Activated naive CD8-positive, alpha-beta T cell treated with anti-CD3 and anti-CD28 coated beads for 36 hours (primary cell): ENCODE data around the gene SPG7. TPM values are rescaled to one million over a fixed set of nuclear protein-coding genes. Genes with fewer than 3 reads are reported as not detected.

Experiments used
- DNase-seq: peaks from one replicate; pipeline ENCODE4 v3.0.0; 2021
- H3K27ac Mint-ChIP-seq: one replicate; pipeline ENCODE4 v1.8.0; 2022; ENCODE audit warnings: mild to moderate bottlenecking, moderate library complexity, mixed read lengths
- H3K27me3 Mint-ChIP-seq: one replicate; pipeline ENCODE4 v1.8.0; 2022; ENCODE audit warnings: mild to moderate bottlenecking, mixed read lengths
- H3K36me3 Mint-ChIP-seq: one replicate; pipeline ENCODE4 v1.8.0; 2021; ENCODE audit warnings: mild to moderate bottlenecking, mixed read lengths
- H3K4me1 Mint-ChIP-seq: one replicate; pipeline ENCODE4 v1.8.0; 2021; ENCODE audit warnings: mixed read lengths
- H3K4me3 Mint-ChIP-seq: one replicate; pipeline ENCODE4 v1.8.0; 2022; ENCODE audit warnings: mild to moderate bottlenecking, moderate library complexity, mixed read lengths
- H3K9me3 Mint-ChIP-seq: one replicate; pipeline ENCODE4 v1.8.0; 2022; ENCODE audit warnings: mixed read lengths
- total RNA-seq, 2 experiments: library from RNA; stranded (reverse); gene quantifications; one replicate each; pipeline ENCODE4 v1.2.3, GENCODE V29; 2021

The SPG7 gene
- total RNA-seq, 2 experiments from 2014 or later = 63.1 to 76.7 TPM

DNA sequence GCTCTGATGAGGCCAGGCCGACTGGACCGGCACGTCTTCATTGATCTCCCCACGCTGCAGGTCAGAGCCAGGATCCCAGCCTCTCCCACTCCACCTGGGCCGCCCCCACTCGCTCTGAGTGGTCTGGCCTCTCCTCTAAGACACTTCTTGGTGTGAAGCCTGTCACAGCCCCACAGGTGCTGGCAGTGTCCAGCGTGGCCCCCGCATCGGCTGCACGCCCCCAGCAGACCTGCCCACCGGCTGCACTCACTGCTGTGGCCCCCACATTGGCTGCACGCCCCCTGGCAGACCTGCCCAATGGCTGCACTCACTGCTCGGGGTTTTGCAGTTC, 36.5 kb downstream of the SPG7 start:
- no peaks in the 10 kb centered on the region for H3K9me3 Mint-ChIP-seq
- H3K27me3 Mint-ChIP-seq = no peaks in the 10 kb centered on the region
- no peak overlapping the region for H3K4me3 Mint-ChIP-seq
- peaks cover 16% of the 10 kb centered on the region for H3K36me3 Mint-ChIP-seq
- peaks cover 16% of the 10 kb centered on the region for H3K4me1 Mint-ChIP-seq
- no peak for DNase-seq
- no peak overlapping the region for H3K27ac Mint-ChIP-seq

DNA sequence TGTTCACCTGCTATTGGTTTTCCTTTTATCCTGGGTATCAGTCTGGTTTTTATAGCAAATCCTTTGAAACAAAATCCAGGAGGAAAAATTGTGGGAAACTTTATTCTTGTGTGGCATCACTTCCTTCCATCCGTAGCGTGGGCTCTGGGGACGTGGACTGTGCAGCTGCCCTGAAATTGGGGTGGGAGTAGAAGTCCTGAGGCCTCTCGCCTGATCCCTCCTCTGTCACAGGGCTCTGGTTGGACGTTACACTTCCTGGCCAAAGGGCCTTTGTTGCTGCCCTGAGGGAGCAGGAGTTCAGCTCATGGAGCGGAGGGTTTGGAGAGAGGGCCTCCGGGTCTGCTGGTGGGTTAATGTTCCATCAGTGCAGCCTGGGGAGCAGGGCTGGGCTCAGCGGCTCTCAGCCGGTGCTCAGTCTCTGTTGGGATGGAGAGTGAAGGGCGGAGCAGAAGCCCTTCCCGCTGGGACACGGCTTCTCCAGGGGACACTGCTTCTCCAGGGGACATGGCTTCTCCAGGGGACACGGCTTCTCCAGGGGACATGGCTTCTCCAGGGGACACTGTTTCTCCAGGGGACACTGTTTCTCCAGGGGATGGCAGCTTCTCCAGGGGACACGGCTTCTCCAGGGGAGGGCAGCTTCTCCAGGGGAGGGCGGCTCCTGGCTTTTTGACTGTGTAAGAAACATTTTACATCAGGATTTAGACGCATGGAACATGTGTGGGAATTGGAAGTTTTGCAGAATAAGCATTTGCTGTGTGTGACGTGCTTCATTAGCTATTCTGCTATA, 37.0 kb downstream of the SPG7 start:
- no peak for DNase-seq
- Mint-ChIP-seq H3K27me3 (no peaks in the 10 kb centered on the region), H3K36me3 (peaks cover 16% of the 10 kb centered on the region), H3K27ac (no peak overlapping the region), H3K4me1 (peaks cover 20% of the 10 kb centered on the region), H3K4me3 (no peak overlapping the region), H3K9me3 (no peaks in the 10 kb centered on the region)

DNA sequence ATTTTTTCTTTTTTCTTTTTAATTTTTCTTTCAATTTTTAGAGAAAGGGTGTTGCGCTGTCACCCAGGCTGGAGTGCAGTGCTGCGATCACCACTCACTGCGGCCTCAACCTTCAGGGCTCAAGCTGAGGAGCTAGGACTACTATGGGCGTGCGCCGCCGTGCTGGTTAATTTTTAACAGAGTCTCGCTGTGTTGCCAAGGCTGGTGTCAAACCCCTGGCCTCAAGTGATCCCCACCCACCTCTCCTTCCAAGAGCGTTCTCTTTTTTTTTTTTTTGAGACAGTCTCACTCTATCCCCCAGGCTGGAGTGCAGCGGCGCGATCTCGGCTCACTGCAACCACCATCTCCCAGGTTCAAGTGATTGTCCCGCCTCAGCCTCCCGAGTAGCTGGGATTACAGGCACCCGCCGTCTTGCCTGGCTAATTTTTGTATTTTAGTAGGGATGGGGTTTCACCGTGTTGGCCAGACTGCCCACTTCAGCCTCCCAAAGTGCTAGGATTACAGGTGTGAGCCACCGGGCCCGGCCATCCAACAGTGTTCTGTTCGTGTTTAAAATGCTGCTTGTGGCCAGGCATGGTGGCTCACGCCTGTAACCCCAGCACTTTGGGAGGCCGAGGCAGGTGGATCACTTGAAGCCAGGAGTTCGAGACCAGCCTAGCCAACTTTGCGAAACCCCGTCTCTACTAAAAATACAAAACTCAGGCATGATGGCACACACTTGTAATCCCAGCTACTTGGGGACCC, 37.8 kb downstream of the SPG7 start:
- Mint-ChIP-seq H3K27me3 (no peaks in the 10 kb centered on the region), H3K4me1 (peaks cover 24% of the 10 kb centered on the region), H3K36me3 (peaks cover 16% of the 10 kb centered on the region), H3K9me3 (no peaks in the 10 kb centered on the region), H3K27ac (no peak overlapping the region), H3K4me3 (no peak overlapping the region)
- no peak for DNase-seq

DNA sequence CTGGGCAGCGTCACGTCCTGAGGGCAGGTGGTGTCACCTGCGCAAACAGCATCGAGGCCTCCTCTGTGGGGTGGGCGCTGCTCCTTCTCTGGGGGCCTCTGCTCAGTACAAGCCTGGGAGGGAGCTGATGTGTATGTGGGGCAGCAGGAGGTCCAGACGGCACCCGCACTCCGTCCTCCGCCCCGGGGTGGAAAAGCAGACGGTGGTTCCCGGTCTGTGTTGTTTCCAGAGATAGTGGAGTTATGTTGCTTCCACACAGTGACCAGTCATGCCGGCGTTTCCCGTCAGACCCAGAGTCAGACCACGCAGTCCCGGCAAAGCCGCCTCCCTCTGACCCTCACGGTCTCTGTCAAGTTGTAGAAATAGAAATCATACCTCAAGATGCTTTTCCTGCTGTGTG, 38.6 kb downstream of the SPG7 start:
- no peak overlapping the region for H3K4me3 Mint-ChIP-seq
- no peaks in the 10 kb centered on the region for H3K27me3 Mint-ChIP-seq
- no peaks in the 10 kb centered on the region for H3K9me3 Mint-ChIP-seq
- H3K36me3 Mint-ChIP-seq = peaks cover 19% of the 10 kb centered on the region
- DNase-seq = no peak
- H3K27ac Mint-ChIP-seq = no peak overlapping the region
- peaks cover 24% of the 10 kb centered on the region for H3K4me1 Mint-ChIP-seq

DNA sequence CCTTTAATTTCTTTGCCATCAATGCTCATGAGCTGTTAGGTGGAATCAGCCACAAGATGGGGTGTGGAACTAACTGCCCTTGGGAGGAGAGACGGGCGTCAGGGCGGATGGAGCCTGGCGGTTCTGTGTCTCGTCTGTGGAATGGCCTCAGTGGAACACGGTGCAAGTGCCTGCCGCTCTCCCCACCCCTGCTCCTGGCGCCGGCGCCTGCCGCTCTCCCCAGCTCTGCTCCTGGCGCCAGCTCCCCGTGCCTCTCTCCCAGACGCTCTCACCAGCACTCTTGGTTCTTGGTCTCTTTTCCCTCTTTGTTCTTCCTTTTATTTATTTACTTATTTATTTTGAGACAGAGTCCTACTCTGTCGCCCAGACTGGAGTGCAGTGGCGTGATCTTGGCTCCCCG, 39.1 kb downstream of the SPG7 start:
- Mint-ChIP-seq H3K27ac (no peak overlapping the region), H3K4me3 (no peak overlapping the region), H3K9me3 (no peaks in the 10 kb centered on the region), H3K4me1 (peaks cover 24% of the 10 kb centered on the region), H3K36me3 (peaks cover 19% of the 10 kb centered on the region), H3K27me3 (no peaks in the 10 kb centered on the region)
- DNase-seq = no peak

DNA sequence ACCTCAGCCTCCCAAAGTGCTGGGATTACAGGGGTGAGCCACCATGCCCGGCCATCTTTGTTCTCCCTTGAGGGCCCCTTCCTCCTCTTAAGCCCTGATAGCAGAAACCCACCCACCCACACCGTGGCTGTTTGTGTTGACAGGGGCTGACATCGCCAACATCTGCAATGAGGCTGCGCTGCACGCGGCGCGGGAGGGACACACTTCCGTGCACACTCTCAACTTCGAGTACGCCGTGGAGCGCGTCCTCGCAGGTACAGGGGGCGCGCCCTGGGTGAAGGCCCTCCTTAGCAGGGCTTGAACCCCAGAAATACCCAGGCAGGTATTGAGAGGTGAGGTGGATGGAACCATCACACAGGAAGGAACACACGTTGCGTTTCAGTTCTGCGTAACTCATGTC, 39.7 kb downstream of the SPG7 start:
- peak overlapping the region; percentile 82 for H3K27ac Mint-ChIP-seq
- no peaks in the 10 kb centered on the region for H3K9me3 Mint-ChIP-seq
- H3K27me3 Mint-ChIP-seq = no peaks in the 10 kb centered on the region
- no peak for DNase-seq
- H3K36me3 Mint-ChIP-seq = peaks cover 21% of the 10 kb centered on the region
- no peak overlapping the region for H3K4me3 Mint-ChIP-seq
- peaks cover 24% of the 10 kb centered on the region for H3K4me1 Mint-ChIP-seq

DNA sequence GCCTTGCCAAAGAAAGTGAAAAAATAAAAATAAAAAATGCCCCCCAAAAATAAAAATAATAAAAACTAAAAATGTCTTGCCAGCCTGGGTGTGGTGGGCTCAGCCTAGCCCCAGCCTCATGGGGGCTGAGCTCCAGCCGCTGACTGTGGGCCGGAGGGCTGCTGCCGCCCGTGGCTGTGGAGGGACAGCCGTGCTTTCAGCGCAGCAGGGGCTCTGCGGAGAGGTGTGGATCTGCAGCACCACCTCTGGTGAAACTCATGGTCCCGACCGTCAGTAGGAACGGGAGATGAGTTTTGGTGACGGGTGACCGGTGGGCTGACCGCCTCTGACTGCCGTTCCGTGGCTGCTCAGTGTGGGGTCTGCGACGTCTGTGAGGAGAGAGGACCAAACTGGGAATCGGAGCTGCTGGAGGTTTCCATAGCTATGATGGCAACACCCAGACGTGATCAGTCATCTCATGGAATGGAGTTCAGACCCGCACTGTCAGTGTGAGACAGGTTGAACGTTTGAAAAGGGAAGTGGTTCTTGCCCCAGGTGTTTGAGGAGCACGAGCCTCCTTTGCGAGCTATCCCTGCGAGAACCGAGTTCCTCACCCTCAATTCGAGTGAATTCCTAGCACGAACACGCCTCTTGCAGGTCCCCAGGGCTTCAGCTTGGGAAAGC, 40.3 kb downstream of the SPG7 start:
- peaks cover 24% of the 10 kb centered on the region for H3K4me1 Mint-ChIP-seq
- H3K27me3 Mint-ChIP-seq = no peaks in the 10 kb centered on the region
- DNase-seq = no peak
- H3K36me3 Mint-ChIP-seq = peaks cover 19% of the 10 kb centered on the region
- H3K4me3 Mint-ChIP-seq = peak overlapping the region; percentile 46
- H3K27ac Mint-ChIP-seq = peak overlapping the region; percentile 82
- no peaks in the 10 kb centered on the region for H3K9me3 Mint-ChIP-seq

DNA sequence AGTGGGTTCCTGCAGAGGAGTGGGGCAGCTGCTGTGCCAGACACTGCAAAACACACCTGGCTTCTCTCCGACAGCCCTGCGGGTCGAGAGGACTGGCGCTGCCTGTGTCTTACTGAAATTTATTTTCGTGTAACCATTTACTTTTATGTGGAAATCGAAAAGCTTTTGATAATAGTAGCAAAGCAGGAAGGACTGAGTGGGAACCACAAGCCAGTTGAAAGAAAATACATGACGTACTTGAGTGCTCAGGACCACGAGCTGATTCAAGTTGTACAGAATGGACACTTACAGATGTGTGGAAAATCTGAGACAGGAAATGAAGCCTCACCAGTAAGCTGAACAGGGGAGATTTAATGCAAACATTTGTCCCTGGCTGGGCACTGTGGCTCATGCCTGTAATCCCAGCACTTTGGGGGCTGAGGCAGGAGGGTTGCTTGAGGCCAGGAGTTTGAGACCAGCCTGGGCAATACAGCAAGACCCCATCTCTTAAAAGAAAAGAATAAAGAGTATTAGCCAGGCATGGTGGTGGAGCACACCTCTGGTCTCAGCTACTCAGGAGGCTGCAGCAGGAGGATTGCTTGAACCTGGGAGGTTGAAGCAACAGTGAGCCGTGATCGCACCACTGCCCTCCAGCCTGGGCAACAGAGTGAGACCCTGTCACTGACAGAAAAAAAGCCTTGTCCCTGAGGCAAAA, 41.0 kb downstream of the SPG7 start:
- H3K9me3 Mint-ChIP-seq = no peaks in the 10 kb centered on the region
- H3K27ac Mint-ChIP-seq = peak overlapping the region; percentile 82
- H3K4me1 Mint-ChIP-seq = peaks cover 24% of the 10 kb centered on the region
- peaks cover 19% of the 10 kb centered on the region for H3K36me3 Mint-ChIP-seq
- DNase-seq = peak; percentile 29
- H3K4me3 Mint-ChIP-seq = peak overlapping the region; percentile 46
- H3K27me3 Mint-ChIP-seq = no peaks in the 10 kb centered on the region

DNA sequence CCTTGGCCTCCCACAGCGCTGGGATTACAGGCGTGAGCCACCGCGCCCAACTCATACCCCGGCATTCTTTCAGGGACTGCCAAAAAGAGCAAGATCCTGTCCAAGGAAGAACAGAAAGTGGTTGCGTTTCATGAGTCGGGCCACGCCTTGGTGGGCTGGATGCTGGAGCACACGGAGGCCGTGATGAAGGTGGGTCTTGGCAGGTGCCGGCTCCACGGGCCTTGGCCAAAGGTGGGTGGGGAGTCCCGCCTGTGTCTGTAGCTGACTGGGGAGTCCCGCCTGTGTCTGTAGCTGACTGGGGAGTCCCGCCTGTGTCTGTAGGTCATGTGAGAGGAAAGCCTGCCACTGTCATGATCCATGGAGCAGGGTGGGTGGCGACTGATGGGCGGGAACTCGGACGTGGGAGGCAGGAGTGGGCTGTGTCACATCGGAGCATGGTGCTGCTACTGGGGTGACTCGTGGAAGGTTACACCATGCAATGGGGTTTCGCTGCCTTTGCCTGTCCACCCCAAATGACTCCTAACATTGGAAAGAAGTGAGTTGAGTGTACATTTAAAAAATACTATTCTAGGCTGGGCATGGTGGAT, 42.3 kb downstream of the SPG7 start:
- peaks cover 19% of the 10 kb centered on the region for H3K36me3 Mint-ChIP-seq
- peaks cover 24% of the 10 kb centered on the region for H3K4me1 Mint-ChIP-seq
- H3K9me3 Mint-ChIP-seq = no peaks in the 10 kb centered on the region
- no peak overlapping the region for H3K4me3 Mint-ChIP-seq
- no peaks in the 10 kb centered on the region for H3K27me3 Mint-ChIP-seq
- DNase-seq = no peak
- H3K27ac Mint-ChIP-seq = no peak overlapping the region

DNA sequence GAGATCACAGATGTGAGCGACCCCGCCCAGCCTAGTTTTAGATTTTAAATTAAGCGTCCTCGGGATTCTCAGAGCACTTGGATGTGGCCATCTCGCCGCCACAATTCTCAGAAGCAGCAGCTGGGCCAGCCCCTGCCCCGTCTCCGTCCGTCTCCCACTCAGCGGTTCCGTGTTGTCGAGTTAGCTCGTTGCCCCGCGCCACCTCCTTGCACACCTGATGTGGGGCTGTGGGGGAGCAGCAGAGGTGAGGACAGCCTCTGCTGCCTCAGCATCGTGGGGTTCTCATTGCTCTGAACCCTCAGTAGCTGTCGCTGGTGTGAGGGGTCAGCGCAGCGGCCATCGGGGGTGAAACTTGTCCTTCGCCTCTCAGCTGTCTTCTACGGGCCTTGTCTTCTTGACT, 44.1 kb downstream of the SPG7 start:
- no peak for DNase-seq
- H3K9me3 Mint-ChIP-seq = no peaks in the 10 kb centered on the region
- no peak overlapping the region for H3K27ac Mint-ChIP-seq
- peaks cover 26% of the 10 kb centered on the region for H3K4me1 Mint-ChIP-seq
- H3K36me3 Mint-ChIP-seq = peaks cover 20% of the 10 kb centered on the region
- H3K4me3 Mint-ChIP-seq = no peak overlapping the region
- no peaks in the 10 kb centered on the region for H3K27me3 Mint-ChIP-seq

DNA sequence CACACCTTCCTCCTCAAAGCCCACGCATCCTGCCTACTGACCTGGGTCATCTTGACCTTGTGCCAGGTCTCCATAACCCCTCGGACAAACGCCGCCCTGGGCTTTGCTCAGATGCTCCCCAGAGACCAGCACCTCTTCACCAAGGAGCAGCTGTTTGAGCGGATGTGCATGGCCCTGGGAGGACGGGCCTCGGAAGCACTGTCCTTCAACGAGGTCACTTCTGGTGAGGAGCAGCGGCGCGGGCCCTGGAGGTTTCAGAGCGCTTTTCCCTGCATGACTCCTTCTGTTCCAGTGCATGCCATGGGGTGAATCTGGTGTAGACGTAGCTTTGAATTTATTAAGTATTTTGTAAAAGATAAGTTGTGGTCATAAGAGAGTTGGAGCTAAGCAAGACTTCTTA, 44.7 kb downstream of the SPG7 start:
- Mint-ChIP-seq H3K9me3 (no peaks in the 10 kb centered on the region), H3K27me3 (no peaks in the 10 kb centered on the region), H3K4me3 (no peak overlapping the region), H3K36me3 (peaks cover 22% of the 10 kb centered on the region), H3K27ac (no peak overlapping the region), H3K4me1 (peaks cover 30% of the 10 kb centered on the region)
- DNase-seq = no peak

DNA sequence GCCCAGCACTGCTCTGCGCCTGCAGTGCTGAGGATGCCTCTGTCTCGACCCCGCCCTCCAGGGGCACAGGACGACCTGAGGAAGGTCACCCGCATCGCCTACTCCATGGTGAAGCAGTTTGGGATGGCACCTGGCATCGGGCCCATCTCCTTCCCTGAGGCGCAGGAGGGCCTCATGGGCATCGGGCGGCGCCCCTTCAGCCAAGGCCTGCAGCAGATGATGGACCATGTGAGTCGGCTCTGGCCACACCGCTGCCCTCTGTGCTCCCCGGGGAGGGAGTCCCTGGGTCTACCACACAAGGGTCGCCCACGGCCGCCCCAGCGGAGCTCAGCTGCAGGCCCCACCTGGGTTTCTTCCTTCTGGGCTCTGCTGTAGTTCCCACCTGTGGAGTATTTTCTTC, 45.5 kb downstream of the SPG7 start:
- Mint-ChIP-seq H3K27me3 (no peaks in the 10 kb centered on the region), H3K9me3 (no peaks in the 10 kb centered on the region), H3K4me1 (peaks cover 22% of the 10 kb centered on the region), H3K36me3 (peaks cover 17% of the 10 kb centered on the region), H3K4me3 (no peak overlapping the region), H3K27ac (no peak overlapping the region)
- no peak for DNase-seq

DNA sequence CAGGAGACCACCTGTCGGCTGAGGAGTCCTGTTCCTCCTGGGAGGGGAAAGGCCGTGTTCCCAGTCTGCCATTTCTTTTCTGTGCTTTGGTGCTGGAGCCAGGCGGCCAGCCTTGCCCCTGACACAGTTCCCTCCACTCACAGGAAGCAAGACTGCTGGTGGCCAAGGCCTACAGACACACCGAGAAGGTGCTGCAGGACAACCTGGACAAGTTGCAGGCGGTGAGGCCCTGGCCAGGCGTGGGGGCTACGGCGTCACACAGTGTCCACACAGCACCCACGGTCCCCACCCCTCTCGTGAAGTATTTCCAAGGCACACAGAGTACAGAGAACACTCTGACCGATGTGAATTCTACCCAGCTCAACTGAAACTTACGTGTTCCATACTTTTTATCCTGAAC, 46.1 kb downstream of the SPG7 start:
- H3K9me3 Mint-ChIP-seq = no peaks in the 10 kb centered on the region
- no peak overlapping the region for H3K4me3 Mint-ChIP-seq
- H3K27me3 Mint-ChIP-seq = no peaks in the 10 kb centered on the region
- H3K36me3 Mint-ChIP-seq = peaks cover 13% of the 10 kb centered on the region
- no peak overlapping the region for H3K27ac Mint-ChIP-seq
- no peak for DNase-seq
- H3K4me1 Mint-ChIP-seq = peaks cover 17% of the 10 kb centered on the region

DNA sequence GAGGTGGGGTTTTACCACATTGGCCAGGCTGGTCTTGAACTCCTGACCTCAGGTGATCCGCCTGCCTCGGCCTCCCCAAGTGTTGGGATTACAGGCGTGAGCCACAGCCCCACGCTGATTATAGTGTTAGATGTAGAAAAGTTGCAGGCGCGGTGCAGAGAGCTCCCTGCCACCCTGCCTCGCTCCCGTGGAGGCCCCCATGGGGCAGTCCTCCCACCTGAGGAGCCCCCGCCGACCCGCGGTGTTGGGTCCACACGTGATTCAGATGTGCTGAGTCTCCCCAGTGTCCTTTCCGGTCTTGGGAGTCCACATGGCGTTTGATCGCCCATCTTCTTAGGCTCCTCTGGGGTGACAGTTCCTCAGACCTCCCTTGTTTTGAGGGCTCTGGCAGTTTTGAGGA, 47.1 kb downstream of the SPG7 start:
- Mint-ChIP-seq H3K4me3 (no peak overlapping the region), H3K27ac (no peak overlapping the region), H3K36me3 (peaks cover 14% of the 10 kb centered on the region), H3K27me3 (no peaks in the 10 kb centered on the region), H3K9me3 (no peaks in the 10 kb centered on the region), H3K4me1 (peaks cover 14% of the 10 kb centered on the region)
- no peak for DNase-seq

DNA sequence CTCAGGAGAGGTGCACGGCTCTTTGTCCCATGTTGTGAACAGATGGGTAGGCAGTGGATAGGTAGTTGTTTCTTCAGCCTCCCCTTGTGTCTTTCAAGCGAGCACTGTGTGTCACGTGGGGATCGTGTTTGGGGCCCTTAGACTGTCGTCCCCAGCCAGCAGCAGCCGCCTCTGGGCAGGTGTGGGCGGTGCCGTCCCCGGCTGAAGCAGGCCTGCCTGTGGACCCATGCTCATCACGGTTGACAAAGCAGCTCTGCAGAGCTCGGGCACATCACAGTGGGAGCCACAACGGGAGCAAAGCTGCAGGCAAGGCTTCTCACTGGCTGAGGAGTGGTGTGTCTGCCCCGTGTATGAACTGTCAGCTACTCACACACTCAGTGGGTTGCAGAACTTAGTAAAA, 47.6 kb downstream of the SPG7 start:
- Mint-ChIP-seq H3K9me3 (no peaks in the 10 kb centered on the region), H3K27ac (no peak overlapping the region), H3K4me3 (no peak overlapping the region), H3K27me3 (no peaks in the 10 kb centered on the region), H3K4me1 (peaks cover 10% of the 10 kb centered on the region), H3K36me3 (peaks cover 14% of the 10 kb centered on the region)
- no peak for DNase-seq
